ENCODE data around the gene CCDC183.

DNA sequence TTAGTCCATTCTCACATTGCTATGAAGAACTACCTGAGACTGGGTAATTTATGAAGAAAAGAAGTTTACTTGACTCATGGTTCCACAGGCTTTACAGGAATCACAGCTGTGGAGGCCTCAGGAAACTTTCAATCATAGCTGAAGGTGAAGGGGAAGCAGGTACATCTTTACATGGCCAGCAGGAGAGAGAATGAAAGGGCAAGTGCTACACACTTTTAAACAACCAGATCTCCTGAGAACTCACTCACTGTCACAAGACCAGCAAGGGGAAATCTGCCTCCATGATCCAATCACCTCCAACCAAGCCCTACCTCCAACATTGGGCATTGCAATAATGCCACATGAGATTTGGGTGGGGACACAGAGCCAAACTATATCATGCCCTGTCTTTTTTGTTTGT, 44.3 kb upstream of the CCDC183 start:
- TF ChIP-seq GABPA (IDR thresholded peaks at IDR 0.05 in 1 of 2, conservative IDR thresholded peaks at IDR 0.05 in 1 of 2) = no peak
- no peak for TF ChIP-seq RAD21 (IDR thresholded peaks at IDR 0.05)
- TF ChIP-seq, protein P1, sequence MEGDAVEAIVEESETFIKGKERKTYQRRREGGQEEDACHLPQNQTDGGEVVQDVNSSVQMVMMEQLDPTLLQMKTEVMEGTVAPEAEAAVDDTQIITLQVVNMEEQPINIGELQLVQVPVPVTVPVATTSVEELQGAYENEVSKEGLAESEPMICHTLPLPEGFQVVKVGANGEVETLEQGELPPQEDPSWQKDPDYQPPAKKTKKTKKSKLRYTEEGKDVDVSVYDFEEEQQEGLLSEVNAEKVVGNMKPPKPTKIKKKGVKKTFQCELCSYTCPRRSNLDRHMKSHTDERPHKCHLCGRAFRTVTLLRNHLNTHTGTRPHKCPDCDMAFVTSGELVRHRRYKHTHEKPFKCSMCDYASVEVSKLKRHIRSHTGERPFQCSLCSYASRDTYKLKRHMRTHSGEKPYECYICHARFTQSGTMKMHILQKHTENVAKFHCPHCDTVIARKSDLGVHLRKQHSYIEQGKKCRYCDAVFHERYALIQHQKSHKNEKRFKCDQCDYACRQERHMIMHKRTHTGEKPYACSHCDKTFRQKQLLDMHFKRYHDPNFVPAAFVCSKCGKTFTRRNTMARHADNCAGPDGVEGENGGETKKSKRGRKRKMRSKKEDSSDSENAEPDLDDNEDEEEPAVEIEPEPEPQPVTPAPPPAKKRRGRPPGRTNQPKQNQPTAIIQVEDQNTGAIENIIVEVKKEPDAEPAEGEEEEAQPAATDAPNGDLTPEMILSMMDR (IDR thresholded peaks at IDR 0.05; ENCODE audit: low read depth, low read length, missing input control) = no peak
- TF ChIP-seq, protein P2, sequence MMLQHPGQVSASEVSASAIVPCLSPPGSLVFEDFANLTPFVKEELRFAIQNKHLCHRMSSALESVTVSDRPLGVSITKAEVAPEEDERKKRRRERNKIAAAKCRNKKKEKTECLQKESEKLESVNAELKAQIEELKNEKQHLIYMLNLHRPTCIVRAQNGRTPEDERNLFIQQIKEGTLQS (IDR thresholded peaks at IDR 0.05) = no peak
- TF ChIP-seq, protein P3, sequence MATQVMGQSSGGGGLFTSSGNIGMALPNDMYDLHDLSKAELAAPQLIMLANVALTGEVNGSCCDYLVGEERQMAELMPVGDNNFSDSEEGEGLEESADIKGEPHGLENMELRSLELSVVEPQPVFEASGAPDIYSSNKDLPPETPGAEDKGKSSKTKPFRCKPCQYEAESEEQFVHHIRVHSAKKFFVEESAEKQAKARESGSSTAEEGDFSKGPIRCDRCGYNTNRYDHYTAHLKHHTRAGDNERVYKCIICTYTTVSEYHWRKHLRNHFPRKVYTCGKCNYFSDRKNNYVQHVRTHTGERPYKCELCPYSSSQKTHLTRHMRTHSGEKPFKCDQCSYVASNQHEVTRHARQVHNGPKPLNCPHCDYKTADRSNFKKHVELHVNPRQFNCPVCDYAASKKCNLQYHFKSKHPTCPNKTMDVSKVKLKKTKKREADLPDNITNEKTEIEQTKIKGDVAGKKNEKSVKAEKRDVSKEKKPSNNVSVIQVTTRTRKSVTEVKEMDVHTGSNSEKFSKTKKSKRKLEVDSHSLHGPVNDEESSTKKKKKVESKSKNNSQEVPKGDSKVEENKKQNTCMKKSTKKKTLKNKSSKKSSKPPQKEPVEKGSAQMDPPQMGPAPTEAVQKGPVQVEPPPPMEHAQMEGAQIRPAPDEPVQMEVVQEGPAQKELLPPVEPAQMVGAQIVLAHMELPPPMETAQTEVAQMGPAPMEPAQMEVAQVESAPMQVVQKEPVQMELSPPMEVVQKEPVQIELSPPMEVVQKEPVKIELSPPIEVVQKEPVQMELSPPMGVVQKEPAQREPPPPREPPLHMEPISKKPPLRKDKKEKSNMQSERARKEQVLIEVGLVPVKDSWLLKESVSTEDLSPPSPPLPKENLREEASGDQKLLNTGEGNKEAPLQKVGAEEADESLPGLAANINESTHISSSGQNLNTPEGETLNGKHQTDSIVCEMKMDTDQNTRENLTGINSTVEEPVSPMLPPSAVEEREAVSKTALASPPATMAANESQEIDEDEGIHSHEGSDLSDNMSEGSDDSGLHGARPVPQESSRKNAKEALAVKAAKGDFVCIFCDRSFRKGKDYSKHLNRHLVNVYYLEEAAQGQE (IDR thresholded peaks at IDR 0.05) = no peak
- TF ChIP-seq, protein P4, sequence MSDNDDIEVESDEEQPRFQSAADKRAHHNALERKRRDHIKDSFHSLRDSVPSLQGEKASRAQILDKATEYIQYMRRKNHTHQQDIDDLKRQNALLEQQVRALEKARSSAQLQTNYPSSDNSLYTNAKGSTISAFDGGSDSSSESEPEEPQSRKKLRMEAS (IDR thresholded peaks at IDR 0.05) = no peak
- no peak for TF ChIP-seq TAF1 (conservative IDR thresholded peaks at IDR 0.05)
- TF ChIP-seq JUND (IDR thresholded peaks at IDR 0.05) = no peak
- no peak for TF ChIP-seq YY1 (IDR thresholded peaks at IDR 0.05)
- no peak for TF ChIP-seq RXRA (IDR thresholded peaks at IDR 0.05)
- no peak for TF ChIP-seq SP1 (IDR thresholded peaks at IDR 0.05)
- TF ChIP-seq, protein P5, sequence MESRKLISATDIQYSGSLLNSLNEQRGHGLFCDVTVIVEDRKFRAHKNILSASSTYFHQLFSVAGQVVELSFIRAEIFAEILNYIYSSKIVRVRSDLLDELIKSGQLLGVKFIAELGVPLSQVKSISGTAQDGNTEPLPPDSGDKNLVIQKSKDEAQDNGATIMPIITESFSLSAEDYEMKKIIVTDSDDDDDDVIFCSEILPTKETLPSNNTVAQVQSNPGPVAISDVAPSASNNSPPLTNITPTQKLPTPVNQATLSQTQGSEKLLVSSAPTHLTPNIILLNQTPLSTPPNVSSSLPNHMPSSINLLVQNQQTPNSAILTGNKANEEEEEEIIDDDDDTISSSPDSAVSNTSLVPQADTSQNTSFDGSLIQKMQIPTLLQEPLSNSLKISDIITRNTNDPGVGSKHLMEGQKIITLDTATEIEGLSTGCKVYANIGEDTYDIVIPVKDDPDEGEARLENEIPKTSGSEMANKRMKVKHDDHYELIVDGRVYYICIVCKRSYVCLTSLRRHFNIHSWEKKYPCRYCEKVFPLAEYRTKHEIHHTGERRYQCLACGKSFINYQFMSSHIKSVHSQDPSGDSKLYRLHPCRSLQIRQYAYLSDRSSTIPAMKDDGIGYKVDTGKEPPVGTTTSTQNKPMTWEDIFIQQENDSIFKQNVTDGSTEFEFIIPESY (IDR thresholded peaks at IDR 0.05) = no peak
- TF ChIP-seq FOXA1 (IDR thresholded peaks at IDR 0.05) = no peak
- TF ChIP-seq EGR1 (IDR thresholded peaks at IDR 0.05; ENCODE audit: low read depth in 2 of 2) = no peak
